Erythroblast (primary cell): ENCODE measurements around the gene PANX3.
A peak's percentile ranks its signal among the peaks of the same experiment; 100 is the strongest.

Experiments used
- DNase-seq, 2 experiments: peaks; one replicate each; lab custom pipeline; 2025; lab: John Stamatoyannopoulos, UW
- GATA1 ChIP-seq: IDR thresholded peaks from 2 replicates; pipeline ENCODE4 v1.6.1; 2011; ENCODE audit warnings: low read depth, mild to moderate bottlenecking, control low read depth, low read length, moderate library complexity
- POLR2A ChIP-seq: IDR thresholded peaks from 2 replicates; pipeline ENCODE4 v1.6.1; 2011; ENCODE audit warnings: mild to moderate bottlenecking, low read length

The PANX3 gene, protein sequence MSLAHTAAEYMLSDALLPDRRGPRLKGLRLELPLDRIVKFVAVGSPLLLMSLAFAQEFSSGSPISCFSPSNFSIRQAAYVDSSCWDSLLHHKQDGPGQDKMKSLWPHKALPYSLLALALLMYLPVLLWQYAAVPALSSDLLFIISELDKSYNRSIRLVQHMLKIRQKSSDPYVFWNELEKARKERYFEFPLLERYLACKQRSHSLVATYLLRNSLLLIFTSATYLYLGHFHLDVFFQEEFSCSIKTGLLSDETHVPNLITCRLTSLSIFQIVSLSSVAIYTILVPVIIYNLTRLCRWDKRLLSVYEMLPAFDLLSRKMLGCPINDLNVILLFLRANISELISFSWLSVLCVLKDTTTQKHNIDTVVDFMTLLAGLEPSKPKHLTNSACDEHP

GRCh38 chr11:124611064-124611463, at the start of gene PANX3:
Gene PANX3 (plus strand): TSS chr11:124611428. CDS start chr11:124611557, 129 bp downstream.
- TF ChIP-seq POLR2A (no peak), GATA1 (no peak)
- no peak for DNase-seq

DNA sequence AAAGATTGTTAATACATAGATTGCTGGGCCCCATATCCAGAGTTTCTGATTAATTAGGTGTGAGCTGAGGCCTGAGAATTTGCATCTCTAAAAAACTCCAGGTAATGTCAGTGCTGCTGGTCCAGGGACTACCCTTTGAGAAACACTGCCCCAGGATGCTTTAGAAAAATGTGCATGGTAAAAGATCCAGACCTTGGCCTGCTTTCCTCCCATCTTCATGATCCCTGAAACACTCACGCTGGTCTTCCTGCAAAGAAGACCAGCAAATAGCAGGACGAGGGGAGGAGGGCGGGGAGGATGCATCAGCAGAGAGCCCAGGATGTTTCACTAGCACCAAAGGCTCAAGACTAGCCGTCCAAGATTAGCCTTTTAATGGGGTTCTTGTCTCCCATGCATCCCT, 41.5 kb upstream of the PANX3 start, which contains the start of gene OR8A1:
Gene OR8A1 (plus strand): TSS at position 301 of the 400 bp plus-strand sequence. CDS start 123 bp downstream, outside the sequence.
- no peak for DNase-seq
- TF ChIP-seq POLR2A (no peak), GATA1 (no peak)

DNA sequence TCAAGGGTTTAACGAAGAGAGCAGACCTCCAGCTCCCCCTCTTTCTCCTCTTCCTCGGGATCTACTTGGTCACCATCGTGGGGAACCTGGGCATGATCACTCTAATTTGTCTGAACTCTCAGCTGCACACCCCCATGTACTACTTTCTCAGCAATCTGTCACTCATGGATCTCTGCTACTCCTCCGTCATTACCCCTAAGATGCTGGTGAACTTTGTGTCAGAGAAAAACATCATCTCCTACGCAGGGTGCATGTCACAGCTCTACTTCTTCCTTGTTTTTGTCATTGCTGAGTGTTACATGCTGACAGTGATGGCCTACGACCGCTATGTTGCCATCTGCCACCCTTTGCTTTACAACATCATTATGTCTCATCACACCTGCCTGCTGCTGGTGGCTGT, 41.1 kb upstream of the PANX3 start:
- no peak for TF ChIP-seq POLR2A
- TF ChIP-seq GATA1, result no peak

GRCh38 chr11:124577716-124578427, 33.4 kb upstream of the PANX3 start:
- no peak for TF ChIP-seq POLR2A
- no peak for TF ChIP-seq GATA1
- no peak for DNase-seq

More for the DNA sequence above, 41.1 kb upstream of the PANX3 start:
- DNase-seq, result no peak

DNA sequence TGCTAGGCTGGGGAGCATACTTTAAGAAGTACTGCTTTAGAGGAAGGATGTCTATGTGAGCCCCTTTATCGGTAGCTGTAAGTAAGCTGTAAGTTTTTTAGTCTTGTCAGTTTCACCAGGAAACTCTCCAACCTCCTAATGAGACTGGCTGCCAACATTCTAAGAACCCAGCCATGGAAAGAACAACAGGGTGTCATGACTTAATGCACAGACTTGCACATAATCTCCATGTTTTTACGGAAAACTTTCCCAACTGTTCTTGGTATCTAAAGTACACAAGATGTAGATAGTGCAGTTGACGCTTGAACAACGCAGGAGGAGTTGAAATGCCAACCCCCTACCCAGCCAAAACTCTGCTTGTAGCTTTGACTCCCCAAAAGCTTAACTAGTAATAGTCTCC, 32.5 kb upstream of the PANX3 start:
- TF ChIP-seq GATA1, result no peak
- DNase-seq, result no peak

GRCh38 chr11:124581817-124582216, 29.4 kb upstream of the PANX3 start:
- TF ChIP-seq GATA1 (no peak), POLR2A (no peak)
- no peak for DNase-seq

DNA sequence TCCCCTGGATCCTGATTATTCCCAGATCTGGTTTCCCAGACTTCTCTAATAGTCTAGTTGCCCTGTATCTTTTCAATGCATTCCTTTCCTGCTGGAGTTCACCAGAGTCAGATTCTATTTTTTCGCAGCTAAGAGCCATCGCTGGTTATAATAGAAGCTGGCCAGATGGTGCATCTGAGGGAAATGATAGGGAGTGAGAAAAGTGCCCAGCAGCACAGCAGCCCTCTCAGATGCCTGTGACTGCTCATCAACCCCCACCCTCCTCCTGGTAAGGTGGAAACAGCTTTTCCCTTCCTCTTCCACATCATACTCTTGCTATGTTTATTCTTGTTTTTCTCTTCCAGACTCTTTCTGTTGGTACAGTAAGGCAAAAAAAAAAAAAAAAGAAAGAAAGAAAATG, 28.7 kb upstream of the PANX3 start:
- TF ChIP-seq GATA1 (no peak), POLR2A (no peak)
- no peak for DNase-seq

- no peak for TF ChIP-seq POLR2A
- no peak for TF ChIP-seq GATA1
- DNase-seq, result no peak
These were observed 27.4 kb upstream of the PANX3 start for GRCh38 chr11:124583781-124584180.

DNA sequence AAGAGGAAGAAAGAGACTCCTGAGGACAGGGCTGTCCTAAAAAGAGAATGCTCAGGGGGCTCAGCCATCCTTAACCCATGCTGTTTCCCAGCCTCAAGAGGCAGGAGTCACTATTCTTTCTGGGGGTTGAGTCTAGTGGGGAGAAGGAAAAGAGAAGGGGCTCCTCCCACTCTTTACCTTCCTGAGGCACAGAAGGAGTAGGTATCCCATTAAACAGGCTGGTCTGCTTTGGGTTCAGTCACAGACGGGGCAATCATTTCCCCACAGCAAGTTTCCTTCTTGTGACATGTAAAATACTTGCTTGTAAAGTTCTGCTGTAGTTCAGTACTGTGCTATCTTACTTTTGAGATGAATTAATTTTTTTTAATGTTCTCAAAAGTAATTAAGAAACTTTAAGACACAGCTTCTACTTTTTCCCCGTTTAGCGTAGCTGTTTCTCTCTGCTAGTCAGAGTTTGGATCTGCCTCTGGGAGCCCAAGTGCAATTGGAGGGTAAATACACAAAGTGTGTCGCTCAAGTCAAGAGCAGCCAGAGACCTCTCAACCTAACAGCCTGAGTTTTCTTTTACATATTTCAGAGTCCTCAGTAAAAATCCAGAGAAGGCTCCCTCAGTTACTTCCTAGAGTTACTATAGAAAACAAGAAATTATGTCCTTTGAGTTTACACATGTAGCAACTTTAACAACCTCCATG, 26.4 kb upstream of the PANX3 start:
- TF ChIP-seq GATA1, result no peak
- TF ChIP-seq POLR2A, result no peak
- DNase-seq, result no peak

- DNase-seq, result peak; percentile 56 to 78
These were observed 24.9 kb upstream of the PANX3 start for GRCh38 chr11:124586238-124586860.

DNA sequence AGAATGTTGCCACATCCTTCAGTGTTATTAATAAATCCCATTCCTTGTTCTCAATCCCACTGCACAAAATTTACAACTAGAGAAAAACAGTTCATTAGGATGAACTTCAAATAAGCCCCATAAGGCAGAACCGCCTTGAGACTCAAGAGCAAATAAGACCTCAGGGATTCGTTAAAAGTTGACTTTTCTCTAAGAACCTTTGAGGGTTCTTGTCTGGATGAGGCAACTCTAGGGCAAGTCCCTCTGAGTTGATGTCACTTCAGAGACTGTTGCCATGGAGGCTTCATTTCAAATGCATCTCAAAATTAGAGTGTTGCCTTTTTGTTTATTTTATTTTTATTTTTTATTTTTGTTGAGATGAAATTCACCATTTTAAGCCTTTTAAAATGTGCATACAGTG, 19.8 kb upstream of the PANX3 start:
- no peak for TF ChIP-seq GATA1
- TF ChIP-seq POLR2A, result no peak
- DNase-seq, result no peak

More at GRCh38 chr11:124586238-124586860, 24.9 kb upstream of the PANX3 start:
- TF ChIP-seq POLR2A, result no peak
- TF ChIP-seq GATA1, result no peak

DNA sequence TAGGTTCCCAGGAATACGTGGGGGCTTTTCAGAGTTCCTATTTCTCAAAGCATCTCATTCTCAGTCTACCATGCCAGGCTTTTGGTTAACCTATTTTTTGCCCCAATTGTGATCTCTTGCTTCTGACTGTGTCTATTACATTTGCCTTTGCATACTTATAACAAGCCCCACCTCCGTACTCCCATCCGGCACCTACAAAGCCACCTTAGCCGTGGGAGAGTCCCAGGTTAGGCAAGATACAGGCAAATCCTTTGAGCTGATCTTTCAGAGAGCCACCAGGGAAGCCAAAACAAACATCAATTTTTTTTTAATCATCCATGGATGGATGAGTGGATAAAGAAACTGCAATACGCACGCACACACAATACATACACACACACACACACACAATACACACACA, 18.6 kb upstream of the PANX3 start:
- TF ChIP-seq POLR2A, result no peak
- no peak for DNase-seq

- TF ChIP-seq POLR2A, result no peak
- no peak for TF ChIP-seq GATA1
- DNase-seq, result no peak
These were observed 15.9 kb upstream of the PANX3 start for GRCh38 chr11:124595302-124595701.
